Activated T-cell treated with anti-CD3 and anti-CD28 coated beads for 4 hours (primary cell): ENCODE data around the gene CYTH1.
"Not testable (repeated sequence)": the region's sequence is repeated elsewhere in the genome, so short reads cannot be mapped to it uniquely, and the experiment has no call there.

ENCODE experiments used
- DNase-seq: peaks from one replicate; pipeline ENCODE4 v3.0.0-alpha.2; 2020

The CYTH1 gene

GRCh38 chr17:78680436-78680835 lies 101.6 kb downstream of the CYTH1 start:
- no peak for DNase-seq

GRCh38 chr17:78679495-78680395 lies 102.3 kb downstream of the CYTH1 start:
- DNase-seq: no peak

- no peak for DNase-seq
Measured at GRCh38 chr17:78678711-78679110, 103.4 kb downstream of the CYTH1 start.

- DNase-seq: no peak
Measured at GRCh38 chr17:78678222-78678557, 103.9 kb downstream of the CYTH1 start.

GRCh38 chr17:78677303-78678221 lies 104.5 kb downstream of the CYTH1 start:
- no peak for DNase-seq

- no peak for DNase-seq
Measured at GRCh38 chr17:78676412-78677302, 105.4 kb downstream of the CYTH1 start.

- DNase-seq: no peak
Measured at GRCh38 chr17:78675836-78676235, 106.2 kb downstream of the CYTH1 start.

- DNase-seq: no peak
Measured at GRCh38 chr17:78675316-78675616, 106.8 kb downstream of the CYTH1 start.

- no peak for DNase-seq
Measured at GRCh38 chr17:78674595-78675315, 107.3 kb downstream of the CYTH1 start.

GRCh38 chr17:78674156-78674555 lies 107.9 kb downstream of the CYTH1 start:
- no peak for DNase-seq

GRCh38 chr17:78673395-78673794 lies 108.7 kb downstream of the CYTH1 start:
- DNase-seq: no peak

GRCh38 chr17:78672871-78673371 lies 109.2 kb downstream of the CYTH1 start:
- DNase-seq: no peak

- no peak for DNase-seq
Measured at GRCh38 chr17:78672005-78672404, 110.1 kb downstream of the CYTH1 start.

GRCh38 chr17:78671726-78672001 lies 110.4 kb downstream of the CYTH1 start:
- DNase-seq: not testable (repeated sequence)

GRCh38 chr17:78670850-78671725 lies 111.0 kb downstream of the CYTH1 start:
- DNase-seq: no peak

- DNase-seq: no peak
Measured at GRCh38 chr17:78669975-78670518, 112.0 kb downstream of the CYTH1 start.

GRCh38 chr17:78669256-78669974 lies 112.7 kb downstream of the CYTH1 start:
- no peak for DNase-seq

- no peak for DNase-seq
Measured at GRCh38 chr17:78668847-78669246, 113.2 kb downstream of the CYTH1 start.

GRCh38 chr17:78667741-78668640 lies 114.1 kb downstream of the CYTH1 start:
- no peak for DNase-seq
